GM12891 (cell line): ENCODE results near the gene ARRB1.
"Not testable (repeated sequence)": the region's sequence is repeated elsewhere in the genome, so short reads cannot be mapped to it uniquely, and the experiment has no call there.

Experiments used
- DNase-seq: peaks from one replicate; pipeline ENCODE4 v3.0.0; 2011; ENCODE audit warnings: low spot score; ENCODE audit not compliant: insufficient read length
- FAIRE-seq: peaks from 2 replicates; lab custom pipeline; 2011; peaks lifted over from hg19 to GRCh38; lab: Jason Lieb, UNC
- PAX5 ChIP-seq: IDR thresholded peaks from 2 replicates; pipeline ENCODE4 v1.6.1; 2011; ENCODE audit warnings: low read length, moderate library complexity, mild to moderate bottlenecking; ENCODE audit not compliant: insufficient read depth, severe bottlenecking
- POLR2A ChIP-seq: IDR thresholded peaks from 2 replicates; pipeline ENCODE4 v1.6.1; 2011; ENCODE audit warnings: low read depth, low read length, control low read depth
- POLR2AphosphoS5 ChIP-seq: IDR thresholded peaks from 2 replicates; pipeline ENCODE4 v1.6.1; 2011; ENCODE audit warnings: low read depth, low read length, control low read depth
- POU2F2 ChIP-seq: IDR thresholded peaks from 2 replicates; pipeline ENCODE4 v1.6.1; 2011; ENCODE audit warnings: low read depth, mild to moderate bottlenecking, control low read depth, low read length, moderate library complexity
- SPI1 ChIP-seq: IDR thresholded peaks from 2 replicates; pipeline ENCODE4 v1.6.1; 2011; ENCODE audit warnings: low read depth, low read length, control low read depth
- TAF1 ChIP-seq: IDR thresholded peaks from 2 replicates; pipeline ENCODE4 v1.6.1; 2011; ENCODE audit warnings: low read depth, low read length, control low read depth

The ARRB1 gene

DNA sequence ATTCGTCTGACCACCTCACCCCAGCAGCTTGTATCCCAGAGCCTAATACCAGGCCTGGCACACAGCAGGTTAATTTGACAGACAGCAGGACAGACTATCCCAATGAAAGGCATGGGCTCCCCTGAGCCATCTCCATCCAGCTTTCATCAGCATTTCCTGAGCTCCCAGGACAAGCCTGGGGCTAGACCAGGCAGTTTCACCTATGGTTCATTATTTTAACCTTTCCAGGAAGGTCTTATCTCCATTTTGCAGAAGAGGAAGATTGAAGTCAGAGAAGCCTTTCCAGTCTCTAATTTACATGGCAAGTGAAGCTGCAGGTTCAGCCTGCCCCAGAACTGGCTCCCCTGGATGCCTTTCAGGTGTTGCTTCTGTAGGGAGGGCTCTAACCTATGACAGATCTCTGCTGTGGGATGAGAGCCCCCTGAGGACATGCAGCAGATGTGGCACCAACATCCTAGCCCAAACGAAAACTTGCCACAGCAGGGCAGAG is 17.0 kb downstream of the ARRB1 start:
- DNase-seq: no peak
- no peak for FAIRE-seq
- no peak for TF ChIP-seq POLR2AphosphoS5
- TF ChIP-seq POU2F2: no peak
- TF ChIP-seq POLR2A: no peak
- no peak for TF ChIP-seq PAX5
- TF ChIP-seq SPI1: no peak
- no peak for TF ChIP-seq TAF1

DNA sequence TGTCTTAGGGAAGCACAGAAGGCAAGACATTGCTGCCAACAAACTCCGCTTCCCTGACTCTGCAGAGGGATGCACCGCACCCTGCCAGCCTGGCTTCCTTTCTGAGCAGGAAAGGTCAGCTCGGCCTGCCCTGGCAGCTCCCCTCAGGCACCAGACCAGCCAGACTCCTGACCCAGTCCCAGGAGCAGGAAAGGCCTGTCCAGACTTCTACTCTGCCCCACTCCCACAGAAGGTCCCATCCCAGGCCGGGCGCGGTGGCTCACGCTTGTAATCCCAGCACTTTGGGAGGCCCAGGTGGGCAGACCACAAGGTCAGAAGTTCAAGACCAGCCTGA is 17.7 kb downstream of the ARRB1 start:
- DNase-seq (no peak), FAIRE-seq (no peak)
- TF ChIP-seq SPI1: no peak

DNA sequence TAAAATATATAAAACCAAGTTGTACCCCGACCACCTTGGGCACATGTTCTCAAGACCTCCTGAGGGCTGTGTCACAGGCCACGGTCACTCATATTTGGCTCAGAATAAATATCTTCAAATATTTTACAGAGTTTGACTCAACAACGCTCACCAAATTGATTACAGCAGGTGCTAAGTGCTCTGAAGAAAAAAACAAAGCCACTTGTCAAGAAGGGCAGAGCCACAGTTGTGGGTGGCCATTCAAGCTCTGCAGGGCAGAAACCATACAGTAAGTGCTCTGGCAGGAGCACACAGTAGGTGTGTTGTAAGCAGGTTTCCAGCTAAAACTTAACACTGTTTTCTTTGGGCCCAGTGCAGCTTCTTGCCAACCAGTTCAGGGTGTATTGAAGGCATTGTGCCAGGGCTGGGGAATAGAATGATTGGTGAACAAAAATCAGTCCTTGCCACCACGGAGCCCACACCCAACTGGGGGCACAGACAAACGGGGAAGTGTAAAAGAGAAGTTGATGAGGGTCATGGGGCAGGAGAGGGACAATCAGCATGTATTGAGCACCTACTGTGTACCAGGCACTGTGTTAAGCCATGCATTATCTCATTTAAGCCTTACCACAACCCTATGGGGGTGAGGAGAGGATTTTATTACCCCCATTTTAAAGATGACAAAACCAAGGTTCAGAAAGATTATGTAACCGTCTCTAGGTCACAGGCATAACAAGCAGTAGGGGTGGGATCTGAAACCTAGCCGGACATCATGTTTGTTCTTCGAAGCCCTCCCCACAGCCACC is 18.2 kb downstream of the ARRB1 start:
- TF ChIP-seq POU2F2 (no peak), TAF1 (no peak), POLR2AphosphoS5 (no peak)
- DNase-seq (no peak), FAIRE-seq (no peak)

DNA sequence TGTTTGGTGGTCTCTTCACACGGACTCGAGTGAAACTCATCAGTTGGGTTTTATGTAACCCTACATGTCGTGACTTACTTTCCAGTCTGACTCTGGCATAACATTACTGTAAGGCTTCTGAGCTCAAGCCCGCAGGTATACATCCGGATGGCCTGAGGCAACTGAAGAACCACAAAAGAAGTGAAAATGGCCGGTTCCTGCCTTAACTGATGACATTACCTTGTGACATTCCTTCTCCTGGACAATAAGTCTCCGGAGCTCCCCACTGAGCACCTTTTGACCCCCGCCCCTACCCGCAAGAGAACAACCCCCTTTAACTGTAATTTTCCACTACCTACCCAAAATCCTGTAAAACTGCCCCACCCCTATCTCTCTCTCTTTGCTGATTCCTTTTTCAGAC is 19.7 kb downstream of the ARRB1 start:
- FAIRE-seq, DNase-seq: not testable (repeated sequence)

DNA sequence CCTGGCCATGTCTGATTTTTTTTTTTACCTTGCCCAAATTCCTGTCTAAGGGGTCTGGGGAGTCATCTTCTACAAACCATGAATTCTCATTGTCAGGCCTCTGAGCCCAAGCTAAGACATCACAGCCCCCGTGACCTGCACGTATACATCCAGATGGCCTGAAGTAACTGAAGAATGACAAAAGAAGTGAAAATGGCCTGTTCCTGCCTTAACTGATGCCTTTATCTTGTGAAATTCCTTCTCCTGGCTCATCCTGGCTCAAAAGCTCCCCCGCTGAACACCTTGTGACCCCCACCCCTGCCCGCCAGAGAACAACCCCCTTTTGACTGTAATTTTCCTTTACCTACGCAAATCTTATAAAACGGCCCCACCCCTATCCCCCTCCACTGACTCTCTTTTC is 20.2 kb downstream of the ARRB1 start:
- not testable (repeated sequence) for DNase-seq, FAIRE-seq

DNA sequence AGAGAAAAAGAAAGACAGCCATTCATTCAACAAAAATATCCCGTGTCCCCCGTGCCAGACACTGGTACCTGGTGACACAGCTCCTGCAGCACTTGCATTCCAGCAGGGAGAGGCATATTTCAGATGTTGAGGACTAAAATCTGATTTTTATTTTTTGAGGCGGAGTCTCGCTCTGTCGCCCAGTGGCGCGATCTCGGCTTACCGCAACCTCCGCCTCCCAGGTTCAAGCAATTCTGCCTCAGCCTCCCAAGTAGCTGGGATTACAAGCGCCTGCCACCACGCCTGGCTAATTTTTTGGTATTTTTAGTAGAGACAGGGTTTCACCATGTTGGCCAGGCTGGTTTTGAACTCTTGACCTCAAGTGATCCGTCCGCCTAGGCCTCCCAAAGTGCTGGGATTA is 20.6 kb downstream of the ARRB1 start:
- FAIRE-seq, DNase-seq: not testable (repeated sequence)

DNA sequence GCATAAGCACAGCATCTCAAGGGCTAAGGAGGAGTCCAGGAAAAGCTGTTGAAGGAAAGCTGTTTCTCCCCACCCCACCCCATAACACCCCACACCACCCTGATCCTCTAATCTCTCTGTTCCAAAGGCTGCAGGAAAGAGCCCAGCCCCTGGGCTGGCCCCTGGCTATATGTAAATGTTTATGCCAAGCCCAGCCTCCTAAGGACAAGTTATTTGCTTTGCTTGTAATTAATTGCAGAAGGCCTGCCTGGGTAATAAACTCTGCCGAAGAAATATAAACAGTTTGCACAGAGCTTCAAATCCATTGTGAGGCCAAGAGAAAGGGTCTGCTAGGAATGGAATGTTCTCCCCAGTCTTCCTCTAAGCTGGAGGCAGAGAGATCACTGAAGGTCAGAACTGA is 21.2 kb downstream of the ARRB1 start:
- TF ChIP-seq TAF1 (no peak), PAX5 (no peak), POLR2AphosphoS5 (no peak), SPI1 (no peak), POLR2A (no peak), POU2F2 (no peak)
- no peak for DNase-seq
- FAIRE-seq: no peak

DNA sequence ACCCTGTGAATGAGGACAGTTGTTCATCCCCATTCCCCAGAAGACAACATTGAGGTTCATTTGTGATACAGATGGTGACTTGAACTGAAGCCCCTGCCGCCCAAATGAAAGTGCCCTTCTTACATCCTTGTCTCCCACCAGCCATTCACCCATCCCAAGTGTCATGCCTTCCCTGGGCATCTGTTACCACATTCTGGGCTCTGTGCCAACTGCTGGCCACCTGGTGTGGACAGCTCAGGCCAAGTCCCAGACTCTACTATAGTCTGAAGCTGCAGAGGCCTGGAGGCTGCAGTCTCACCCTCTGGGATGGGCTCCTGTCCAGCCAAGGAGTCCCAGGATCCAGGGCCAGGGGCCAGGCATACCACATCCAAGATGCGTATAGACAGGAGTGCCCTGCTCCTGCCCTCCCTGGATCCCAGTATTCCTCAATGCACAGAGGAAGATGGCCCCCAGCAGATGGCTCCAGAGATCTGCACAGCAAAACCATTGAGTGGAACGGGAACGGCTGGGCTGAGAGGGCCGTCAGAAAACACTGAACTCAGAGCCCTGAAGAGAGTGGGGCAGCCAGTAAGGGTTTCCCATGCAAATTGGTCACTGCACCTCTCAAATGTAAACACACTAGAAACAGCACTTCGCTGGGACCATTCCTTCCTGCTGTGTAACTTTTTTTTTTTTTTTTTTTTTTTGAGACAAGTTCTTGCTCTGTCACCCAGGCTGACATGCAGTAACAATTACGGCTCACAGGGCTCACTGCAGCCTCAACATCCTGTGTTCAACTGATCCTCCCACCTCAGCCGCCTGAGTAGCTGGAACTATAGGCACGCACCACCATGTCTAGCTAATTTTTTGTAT is 22.8 kb downstream of the ARRB1 start:
- DNase-seq (no peak), FAIRE-seq (peak; percentile 16)
- TF ChIP-seq POLR2AphosphoS5 (no peak), PAX5 (peak; percentile 79), SPI1 (no peak), POLR2A (no peak)

DNA sequence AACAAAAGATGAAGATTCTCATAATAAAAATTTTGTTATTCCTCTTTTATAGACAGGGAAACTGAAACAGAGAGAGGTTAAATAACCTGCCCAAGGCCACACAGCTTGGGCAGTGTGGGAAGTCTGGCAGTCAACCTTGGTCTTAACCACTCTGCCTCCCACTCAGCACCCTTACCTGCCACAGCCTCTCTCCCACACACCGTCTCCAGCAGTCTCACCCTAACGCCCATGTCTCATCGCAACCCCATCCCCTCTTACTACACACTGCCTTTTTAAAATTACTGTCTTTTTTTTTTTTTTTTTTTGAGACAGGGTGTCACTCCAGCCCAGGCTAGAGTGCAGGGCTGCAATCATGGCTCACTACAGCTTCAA is 25.0 kb downstream of the ARRB1 start:
- FAIRE-seq (no peak), DNase-seq (no peak)
- TF ChIP-seq POLR2A: no peak
- TF ChIP-seq PAX5: no peak
- TF ChIP-seq TAF1: no peak
- no peak for TF ChIP-seq POU2F2
- TF ChIP-seq POLR2AphosphoS5: no peak
- TF ChIP-seq SPI1: no peak

DNA sequence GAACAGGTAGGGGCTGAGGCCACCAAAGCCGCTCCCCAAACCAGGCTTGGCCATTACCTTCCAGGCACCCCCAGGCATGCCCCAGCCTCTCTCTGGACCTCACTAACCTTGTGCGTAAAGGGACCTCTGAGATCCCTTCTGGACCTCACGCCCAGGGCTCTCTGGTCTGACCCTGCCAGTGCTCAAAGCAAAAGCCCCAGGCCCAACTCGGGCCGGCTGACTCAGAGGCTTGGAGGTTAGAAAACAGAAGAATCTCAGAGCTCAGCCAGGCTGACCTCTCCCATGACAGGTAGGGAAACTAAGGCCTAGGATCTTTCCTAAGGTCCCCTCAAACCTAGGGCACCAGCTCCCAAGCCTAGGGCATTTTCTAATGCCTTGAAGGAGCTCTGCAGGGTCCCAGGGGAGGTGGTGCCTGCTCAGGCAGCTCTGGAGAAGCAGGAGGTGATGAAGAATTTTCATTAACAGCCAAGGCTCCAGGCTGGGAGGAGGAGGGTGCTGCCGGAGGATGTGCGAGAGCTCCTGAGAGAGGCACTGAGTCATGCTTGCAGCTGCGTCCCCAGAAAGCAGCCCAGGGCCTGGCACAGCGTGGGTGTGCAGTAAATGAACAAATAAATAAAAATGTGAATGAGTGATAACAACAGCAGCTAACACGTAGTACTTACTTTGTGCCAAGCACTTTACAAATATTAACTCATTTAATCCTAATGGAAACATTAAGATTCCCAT is 25.6 kb downstream of the ARRB1 start:
- FAIRE-seq (no peak), DNase-seq (no peak)
- TF ChIP-seq SPI1 (no peak), PAX5 (no peak), POLR2A (no peak), POLR2AphosphoS5 (no peak), TAF1 (no peak), POU2F2 (no peak)
